ENCODE data around the gene TIRAP.

- TF ChIP-seq CTCF (conservative IDR thresholded peaks at IDR 0.05 in 1 of 2, IDR thresholded peaks at IDR 0.05 in 1 of 2; ENCODE audit: low read depth in 1 of 2, low read length in 2 of 2) (no peak), EZH2 (IDR thresholded peaks at IDR 0.05; ENCODE audit: low read length, missing control alignments) (no peak)
Measured at GRCh38 chr11:126253265-126253664, 29.6 kb upstream of the TIRAP start.

Measured in fibroblast of lung (primary cell).